Hematopoietic multipotent progenitor cell treated with erythropoietin and hydrocortisone succinate and interleukin-3 and kit ligand, for 6 days (in vitro differentiated cells): ENCODE measurements around the gene PPFIBP2.

Experiments used
- DNase-seq: peaks from one replicate; pipeline ENCODE4 v3.0.0-alpha.2; 2015

The PPFIBP2 gene

DNA sequence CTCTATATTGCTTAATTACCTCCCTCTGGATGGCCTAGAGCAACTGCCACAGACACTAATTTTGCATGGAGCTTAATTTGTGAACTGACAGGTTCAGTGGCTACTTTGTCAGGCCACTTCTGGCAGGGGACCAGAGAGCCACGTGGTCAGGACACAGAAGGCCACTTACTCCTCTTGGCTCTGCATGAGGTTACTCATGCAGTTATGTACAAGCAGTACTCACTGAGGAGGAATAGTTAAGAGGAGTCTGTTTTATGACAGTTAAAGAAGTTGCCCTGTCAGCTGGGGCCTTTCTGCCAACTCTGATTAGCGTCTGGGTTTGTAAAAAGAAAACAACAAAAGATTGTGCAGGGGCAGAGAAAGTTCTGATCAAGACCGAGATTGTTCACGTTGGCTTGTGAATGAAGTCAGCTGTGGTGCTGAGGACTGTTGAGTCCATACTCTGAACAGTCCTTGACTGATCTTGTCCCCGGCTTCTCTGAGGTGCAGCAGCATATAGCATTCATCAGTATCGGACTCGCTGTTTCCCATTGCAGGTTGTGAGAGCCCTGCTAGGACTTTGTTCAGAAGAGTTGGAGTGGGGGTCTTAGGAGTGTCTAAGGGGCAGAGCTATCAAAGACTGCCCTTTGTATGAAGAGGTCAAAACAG lies 41.4 kb downstream of the PPFIBP2 start:
- DNase-seq, result no peak

DNA sequence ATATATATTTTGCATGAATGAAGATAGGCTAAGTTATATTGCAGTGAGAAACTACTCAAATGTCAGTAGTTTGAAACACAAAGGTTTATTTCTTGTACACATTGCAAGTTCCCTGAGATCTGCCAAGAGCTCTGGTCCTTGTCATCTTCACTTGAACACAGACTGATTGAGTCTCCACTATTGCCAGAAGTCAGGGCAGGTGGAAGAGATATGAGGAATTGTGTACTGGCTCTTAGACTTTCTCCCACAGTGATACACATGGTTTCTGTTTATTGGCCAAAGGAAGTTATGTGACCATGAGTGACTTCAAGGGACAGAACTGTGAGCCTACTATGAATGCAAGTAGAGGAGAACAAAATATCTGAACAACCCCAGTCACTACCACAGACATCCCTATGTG lies 44.2 kb downstream of the PPFIBP2 start:
- no peak for DNase-seq

DNA sequence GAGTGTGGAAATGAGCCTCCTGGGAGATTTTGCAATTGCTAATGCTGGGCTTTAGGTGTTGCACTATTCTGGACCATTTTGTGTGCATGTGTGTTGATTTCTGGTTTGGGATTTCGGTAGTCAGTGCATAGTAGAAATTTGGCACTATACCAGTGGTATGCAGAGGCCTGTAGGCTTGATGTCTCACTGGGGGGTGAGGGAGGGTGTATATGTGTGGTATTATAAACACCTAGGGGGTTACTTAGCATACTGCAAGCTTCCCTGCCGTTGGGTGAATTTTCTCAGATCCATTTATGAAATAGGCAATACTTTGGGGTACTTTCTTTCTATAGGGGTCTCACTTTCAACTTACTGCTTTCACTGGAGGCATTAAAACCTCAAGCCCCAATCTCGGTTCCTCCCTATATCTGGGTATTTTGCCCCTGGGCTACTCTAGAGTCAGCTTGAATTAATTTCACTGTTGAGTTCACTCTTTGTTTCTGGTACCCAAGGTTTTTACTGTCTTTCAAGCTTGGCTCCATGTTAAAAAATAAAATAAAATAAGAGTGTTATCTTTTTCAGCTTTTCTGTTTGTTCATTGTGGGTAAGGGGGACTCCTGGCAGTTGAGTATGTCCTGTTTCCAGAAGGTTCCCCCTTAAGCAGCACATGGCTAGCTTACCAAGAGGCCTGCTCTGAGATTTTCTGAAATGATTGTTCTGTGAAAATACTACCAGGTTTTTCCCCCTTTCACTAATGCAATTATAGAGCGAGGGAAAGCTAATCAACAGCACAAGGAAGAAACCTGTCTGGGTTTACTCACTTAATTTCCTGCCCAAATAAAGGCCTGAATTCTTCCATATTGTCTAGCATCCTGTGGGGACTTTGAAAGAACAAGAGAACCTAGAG lies 45.8 kb downstream of the PPFIBP2 start:
- no peak for DNase-seq

DNA sequence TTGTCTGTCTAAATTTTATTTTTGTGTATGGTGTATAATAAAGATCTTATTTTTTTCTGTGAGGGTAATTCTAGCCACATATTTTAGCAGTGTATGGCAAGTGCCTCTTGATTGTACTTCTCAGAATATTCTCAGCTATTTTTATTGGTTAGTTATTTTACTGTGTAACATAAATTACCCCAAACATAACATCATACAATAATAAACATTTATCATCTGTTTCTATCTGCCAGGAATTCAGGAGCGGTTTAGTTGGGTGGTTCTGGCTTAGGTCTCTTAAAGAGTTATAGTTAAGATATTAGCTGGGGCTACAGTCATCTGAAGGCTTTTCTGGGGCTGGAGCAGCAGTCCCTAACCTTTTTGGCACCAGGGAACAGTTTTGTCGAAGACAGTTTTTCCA lies 47.8 kb downstream of the PPFIBP2 start:
- DNase-seq, result no peak

DNA sequence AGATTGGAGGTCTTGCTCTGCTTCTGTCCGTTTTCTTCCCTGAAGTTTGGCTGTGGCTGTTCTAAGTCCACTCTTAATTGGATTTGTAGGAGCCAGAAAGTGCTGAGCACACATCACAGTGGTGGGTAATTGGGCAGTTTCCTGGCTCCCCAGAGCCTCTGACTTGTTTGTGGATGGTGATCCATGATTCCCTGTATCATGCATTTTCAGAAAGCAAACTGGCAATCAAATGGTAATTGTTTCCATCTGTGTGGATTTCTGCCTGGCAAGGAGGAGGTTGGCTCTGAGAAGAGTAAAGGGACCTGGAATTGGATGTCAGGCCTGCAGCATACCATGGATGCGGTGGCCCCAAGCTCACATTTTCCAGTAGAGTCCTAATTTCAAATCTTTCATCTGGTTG lies 49.5 kb downstream of the PPFIBP2 start:
- no peak for DNase-seq

DNA sequence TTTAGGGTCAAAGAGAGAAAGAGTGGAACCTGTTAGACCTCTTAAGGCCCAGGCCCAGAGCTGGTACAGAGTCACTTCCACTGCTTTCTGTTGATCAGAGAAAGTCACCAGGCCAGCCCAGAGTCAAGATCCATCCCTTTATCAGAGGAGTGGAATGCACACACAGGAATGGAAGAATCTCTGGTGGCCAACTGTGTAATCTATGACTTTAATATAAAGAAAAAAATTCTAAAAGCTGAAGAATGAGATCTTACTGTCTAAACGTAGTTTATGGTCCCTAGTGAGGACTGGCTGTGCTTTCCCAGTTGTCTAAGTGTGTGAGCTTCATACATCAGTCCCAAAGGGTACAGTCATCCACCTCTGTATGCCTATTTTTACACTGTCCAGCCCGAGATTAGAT lies 51.0 kb downstream of the PPFIBP2 start:
- DNase-seq, result no peak

DNA sequence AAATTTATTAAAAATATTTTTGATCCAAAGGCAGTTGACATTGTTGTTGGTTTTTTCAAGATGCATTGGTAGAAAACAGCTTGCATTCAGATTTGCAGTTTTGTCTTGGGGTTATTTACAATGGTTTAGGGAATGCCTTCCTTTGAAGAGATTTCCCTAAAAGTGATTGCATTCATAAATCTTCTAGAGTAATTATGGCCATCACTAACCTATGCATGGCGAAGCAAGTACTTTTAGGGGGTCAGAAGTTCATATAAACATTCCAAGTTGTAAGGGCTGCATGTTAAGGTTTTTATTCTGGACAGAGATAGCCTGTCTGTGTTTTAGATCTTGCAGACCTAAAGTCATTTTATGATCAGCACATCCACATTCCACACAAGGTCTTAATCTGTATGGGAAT lies 53.5 kb downstream of the PPFIBP2 start:
- DNase-seq, result no peak

DNA sequence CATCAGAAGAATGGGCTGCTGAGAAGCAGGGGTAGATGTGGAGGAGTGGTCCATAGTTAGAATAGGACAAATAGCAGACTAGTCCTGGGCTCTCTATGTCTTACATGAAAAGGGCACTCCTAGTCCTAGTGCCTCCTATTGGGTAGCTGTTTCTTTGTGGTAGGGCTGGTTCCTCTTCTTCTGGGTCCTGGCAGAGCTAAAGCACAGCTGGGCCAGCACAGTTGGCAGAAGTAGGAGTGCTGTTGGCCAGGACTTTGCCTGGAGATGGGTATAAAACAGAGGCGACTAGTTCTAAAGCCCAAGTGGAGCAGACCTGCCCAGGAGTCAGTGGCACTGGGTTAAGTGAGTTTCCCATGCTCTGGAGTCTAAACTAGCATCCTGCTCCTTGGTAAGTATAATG lies 55.2 kb downstream of the PPFIBP2 start:
- DNase-seq, result no peak

DNA sequence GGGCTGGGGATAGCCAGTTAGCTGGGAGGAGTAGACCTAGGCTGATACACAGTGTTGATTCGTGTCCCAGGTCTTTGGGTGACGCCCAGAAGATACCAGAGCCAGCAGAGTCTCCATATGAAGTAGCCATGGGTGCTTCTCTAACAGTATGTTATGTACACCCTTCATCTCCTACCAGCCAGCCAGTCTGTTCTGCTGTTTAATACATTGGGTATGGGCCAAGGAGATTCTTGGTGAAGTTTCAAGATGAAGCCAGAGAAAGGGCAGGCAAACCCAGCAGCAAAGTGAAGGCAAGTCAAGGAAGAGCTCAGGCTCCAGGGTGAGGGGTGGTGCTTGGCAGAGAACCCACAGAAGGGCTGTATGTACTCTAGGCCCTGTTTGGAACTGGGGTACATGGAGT lies 56.4 kb downstream of the PPFIBP2 start:
- DNase-seq, result no peak

DNA sequence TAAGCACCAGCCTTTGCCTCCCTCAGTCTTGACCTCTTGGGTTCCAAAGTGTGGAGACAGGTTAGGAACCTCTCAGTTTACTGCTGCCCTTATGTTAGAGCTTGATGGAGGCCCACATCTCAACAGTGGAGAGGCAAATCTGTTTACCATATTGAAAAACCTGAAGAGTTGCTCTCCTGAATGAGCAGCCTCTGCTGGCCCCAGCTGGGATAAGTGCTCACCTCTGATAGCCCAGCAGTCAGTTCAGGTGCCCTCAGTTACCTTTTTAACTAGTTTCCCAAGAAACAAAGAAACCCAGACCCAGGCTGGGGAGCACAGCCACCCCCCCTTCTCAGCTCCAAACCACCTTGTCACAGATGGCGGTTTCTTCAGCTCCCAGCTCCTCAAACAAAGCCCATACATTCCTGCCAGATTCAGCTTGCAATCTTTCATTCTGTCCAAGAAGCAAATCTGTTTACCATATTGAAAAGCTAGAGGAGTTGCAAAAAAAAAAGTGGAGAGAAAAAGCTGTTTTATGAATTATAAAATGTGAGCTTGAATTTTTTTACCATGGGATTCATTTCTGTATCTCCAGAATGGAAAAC lies 57.2 kb downstream of the PPFIBP2 start:
- no peak for DNase-seq

DNA sequence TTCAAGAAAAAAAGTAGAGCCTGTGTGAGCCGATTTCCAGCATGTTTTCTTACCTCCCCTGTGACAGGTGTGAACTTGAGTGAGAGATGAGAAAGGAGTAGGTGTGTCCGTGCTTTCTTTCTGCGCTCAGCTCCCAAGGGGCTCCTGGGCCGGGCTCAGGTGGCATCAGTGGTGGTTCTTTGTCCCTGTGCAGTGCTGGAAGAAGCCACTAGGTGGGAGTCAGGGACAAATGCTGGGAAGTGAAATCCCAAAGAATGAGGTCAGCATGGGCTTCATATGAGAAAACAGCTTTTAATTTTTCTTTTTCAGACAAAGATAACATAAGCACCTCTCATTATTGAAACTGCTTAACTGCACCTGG lies 57.8 kb downstream of the PPFIBP2 start:
- peak; percentile 52 for DNase-seq

DNA sequence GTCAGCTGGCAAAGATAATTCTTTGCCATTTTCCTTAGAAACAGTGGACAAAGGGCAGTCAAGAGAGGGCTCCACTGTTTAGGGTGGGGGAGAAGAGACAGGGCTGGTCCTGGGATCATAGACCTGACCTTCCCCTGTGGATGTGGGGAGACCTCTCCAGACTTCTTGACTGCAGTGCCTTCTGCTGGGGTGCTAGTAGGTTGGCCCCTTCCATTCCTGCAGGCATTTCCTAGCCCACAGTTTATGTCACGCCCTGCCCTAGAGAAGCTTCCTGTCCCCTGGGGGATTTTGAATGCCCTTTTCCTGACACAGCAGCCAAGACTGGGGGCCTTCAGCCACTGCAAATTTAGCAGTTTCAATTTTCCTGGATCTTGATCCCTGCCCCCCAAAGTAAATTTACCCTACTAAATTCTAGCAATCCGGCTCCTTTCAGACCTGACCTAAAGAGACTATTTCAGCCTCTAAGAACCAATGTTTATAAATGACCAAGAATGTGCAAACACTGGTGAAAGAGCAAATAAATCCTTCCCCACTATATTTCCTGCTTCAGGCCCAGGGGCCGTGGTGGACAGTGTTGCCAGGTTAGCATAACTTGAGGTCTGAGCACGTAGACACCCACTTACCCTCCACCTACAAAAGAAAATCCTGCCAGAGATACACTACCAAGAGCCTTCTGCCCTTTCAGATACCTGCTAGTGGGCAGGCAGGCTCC lies 58.4 kb downstream of the PPFIBP2 start:
- DNase-seq, result no peak

DNA sequence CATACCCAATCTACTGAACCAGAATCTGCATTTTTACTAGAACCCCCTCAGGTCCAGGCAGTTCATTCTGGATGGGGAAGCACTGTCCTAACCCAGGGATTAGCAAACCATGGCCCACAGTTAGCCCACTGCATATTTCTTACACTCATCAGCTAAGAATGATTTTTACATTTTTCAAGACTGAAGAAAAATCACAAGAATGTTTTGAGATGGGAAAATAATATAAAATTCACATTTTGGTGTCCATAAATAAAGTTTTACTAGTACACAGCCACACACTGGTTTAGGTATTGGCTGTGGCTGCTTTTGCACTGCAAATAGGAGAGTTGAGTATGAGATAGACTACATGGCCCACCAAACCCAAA lies 59.4 kb downstream of the PPFIBP2 start:
- DNase-seq, result no peak

DNA sequence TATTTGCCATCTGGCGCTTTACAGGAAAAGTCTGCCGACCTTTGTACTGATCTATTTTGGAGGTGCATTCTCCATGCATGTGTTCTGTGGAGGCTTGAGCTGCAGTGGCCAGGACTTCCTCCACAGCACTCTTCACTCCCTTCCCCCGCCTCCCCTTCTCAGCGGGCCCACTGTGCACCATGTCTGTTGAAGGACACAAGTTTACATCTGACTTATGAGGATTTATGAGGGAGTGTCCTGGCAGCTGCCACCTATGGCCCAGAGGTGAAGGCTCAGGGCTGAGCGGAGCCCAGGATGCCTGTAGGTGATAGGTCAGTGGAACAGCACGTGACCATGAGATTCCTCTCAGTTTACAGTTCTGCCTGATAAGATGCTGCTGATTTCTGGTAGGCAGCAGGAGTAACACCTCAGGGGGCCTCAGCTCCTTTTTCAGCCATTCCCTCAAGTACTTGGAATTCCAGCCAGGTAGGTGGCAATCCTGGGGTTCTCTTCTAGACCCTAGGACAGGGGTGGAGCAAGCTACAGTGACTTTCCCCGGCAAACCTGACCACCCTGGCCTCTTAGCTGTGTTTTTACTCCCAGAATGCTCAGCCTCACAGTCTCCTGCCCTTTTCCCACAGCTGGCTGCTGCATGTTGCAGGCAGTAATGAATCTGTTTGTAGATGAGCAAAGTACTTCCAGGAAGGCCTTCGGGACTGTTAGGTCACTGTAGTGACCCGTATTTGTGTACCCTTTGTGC lies 59.9 kb downstream of the PPFIBP2 start:
- DNase-seq, result no peak

DNA sequence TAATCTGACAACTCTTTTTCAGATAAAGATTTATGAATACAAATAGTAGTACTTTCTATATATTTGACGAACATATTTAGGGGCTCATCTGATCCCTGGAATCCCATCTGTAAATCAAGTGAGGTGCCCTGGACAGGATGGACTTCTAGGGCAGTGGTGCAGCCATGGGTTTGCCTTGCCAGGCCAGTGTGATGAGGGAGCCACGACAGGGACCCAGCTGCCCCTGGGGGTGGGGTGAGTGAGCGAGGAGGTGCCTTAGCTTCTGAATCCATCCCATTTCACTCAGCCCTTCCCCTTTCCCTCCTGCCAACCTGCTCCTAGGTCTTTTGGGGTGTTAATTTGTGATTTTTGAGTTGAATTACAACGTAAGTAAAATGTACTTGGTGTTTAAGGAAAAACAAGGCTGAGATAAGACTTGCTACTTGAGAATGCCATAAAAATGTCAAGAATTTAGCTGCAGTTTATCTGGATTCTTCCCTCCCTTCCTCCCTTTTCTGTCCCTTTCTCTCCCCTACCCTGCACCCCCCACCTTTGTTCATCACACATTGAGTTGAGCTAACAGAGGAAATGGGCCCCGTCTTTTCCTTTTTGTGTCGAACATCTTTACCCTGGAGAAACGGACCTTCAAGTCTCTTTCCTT lies 60.8 kb downstream of the PPFIBP2 start:
- no peak for DNase-seq

DNA sequence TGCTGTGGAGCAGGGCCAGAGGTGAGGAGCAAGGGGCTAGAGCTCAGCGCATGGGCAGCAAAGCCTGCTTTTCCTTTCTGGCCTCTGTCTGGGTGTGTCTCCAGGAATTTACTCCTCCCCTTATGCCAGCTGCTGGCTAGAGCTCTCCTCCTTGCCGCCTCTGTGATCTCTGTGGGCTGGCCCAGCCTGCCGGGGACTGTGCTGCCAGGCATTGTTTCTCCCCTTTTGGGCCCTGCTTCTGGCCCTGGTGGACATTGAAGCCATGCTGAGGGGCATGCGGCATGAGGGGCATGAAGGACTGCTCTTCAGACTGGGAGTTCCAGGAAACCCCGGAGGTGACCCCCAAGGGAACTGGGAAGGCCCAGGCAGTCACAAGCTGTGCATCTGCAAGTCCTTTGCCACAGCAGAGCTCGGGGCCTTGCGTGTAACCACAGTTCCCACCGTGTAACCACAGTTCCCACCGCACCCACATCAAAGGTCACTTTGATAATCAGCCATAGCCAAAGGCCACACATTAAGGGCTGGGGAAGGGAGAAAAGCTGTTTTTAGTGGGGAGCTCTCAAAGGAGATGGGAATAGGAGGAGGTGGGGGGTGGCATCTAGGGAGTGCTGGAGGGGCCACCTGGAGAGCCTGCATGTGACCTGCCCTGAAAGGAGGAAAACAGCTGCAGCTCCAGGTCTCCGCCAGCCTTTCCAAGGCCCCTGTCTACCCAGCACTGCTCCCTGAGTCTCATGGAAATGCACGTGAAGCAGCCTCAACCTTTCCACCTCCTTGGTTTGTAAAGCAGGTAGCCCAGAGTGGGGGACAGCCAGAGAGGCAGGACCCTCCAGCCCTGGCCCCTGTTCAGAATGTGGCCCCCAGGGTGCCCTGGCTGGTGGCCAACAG lies 62.3 kb downstream of the PPFIBP2 start:
- no peak for DNase-seq

DNA sequence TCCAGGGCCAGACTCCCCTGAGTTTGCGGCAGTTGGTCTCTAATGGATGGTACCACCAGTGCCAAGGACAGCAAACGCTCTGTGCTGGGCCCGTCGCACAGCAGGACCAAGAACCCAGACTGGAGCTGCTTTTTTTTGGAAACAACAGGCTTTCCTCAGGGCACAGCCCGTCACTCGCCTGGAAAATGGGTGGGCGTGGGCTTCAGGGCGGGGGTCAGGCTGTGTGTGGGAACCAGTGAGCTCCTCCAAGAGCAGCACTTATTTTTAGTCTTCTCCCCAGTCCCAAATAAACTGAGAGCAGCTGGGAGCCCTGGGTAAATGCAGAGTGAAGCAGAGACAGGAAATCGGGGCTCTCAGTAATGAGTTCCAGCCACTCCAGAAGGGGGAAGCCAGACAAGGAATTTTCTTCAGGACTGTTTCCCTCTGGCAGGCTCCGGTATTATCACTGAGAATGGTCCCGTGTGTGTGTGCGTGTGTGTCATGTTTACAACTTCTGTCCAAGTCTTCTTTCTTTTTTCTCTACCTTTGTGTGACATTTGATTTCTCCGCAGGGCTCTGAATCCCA lies 63.0 kb downstream of the PPFIBP2 start:
- DNase-seq, result no peak

DNA sequence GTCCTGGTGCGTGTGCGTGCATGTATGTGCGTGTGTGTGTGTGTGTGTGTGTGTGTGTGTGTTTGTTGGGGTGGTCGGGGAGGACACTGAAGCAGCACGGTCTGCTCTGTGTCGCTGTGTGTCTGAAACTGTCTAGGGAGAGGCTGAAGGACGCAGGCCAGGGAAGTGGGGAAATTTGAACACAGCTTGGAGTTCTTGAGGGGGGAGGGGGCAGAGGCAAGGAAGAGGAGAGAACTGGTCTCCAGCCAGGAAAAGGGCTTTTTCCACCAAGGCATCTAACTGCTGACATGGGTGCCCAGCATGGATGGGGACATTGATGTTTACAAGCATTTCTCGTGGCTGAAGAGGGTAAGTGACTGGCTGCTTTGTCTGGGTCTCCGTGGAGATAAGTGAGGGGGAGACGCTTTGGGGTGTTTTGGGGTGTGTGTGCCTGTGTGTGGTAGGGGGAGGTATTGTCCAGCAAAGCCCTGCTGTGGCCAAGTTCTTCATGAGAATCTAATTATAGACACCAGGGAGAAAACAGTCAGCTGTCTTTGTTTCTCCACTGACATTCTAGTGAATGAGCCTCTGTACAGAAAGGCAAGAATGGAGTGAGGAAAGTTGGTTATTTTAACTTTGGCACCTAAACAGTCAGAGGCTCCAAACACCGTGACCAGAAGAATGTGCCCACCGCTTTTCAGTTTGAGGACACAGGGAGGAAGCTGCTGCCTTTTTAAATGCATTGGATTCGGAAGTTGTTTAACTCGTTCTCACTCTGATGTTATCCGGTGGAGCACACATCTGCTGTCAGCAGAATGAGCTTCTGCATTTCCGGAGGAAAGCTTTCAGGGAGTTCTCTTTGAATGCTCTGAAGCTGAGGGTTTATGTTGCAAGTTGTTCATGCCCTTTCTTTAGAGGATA lies 63.7 kb downstream of the PPFIBP2 start:
- peak; percentile 42 for DNase-seq

DNA sequence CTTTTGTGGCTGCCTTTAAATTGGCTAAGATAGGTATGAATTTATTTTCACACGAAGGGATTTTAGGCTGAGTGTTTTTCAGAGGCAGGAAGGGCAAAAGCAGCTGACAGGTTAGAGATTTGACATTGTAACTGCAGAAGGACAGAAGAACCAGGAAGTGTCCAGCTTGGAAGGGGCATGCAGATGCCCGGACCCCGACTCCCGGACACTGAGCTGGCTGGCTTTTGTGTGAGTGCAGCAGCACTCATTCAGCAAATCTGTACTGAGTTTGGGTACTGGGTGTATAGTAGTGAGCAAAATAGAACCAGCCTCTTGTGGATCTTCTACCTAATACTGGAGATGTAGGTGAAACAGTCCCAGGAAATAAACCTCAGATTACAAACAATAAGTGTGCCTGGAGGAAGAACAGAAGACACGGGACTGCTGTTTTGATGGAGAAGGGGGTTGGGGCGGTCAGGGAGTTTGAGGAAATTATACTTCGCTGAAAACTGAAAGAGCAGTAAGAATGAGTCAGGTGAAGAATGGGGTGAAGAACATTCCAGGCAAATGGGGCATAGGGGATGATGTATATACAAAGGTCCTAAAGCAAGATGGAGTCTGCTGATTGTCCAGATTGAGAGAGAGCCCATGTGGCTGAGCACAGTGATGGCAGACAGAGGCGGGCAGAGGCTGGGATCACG lies 64.6 kb downstream of the PPFIBP2 start:
- DNase-seq, result no peak
